ENCODE data around the gene CTIF. TPM values are rescaled to one million over a fixed set of nuclear protein-coding genes. Genes with fewer than 3 reads are reported as not detected.

The CTIF gene
- total RNA-seq, 1 donor from 2014 or later, result 51.5 TPM

DNA sequence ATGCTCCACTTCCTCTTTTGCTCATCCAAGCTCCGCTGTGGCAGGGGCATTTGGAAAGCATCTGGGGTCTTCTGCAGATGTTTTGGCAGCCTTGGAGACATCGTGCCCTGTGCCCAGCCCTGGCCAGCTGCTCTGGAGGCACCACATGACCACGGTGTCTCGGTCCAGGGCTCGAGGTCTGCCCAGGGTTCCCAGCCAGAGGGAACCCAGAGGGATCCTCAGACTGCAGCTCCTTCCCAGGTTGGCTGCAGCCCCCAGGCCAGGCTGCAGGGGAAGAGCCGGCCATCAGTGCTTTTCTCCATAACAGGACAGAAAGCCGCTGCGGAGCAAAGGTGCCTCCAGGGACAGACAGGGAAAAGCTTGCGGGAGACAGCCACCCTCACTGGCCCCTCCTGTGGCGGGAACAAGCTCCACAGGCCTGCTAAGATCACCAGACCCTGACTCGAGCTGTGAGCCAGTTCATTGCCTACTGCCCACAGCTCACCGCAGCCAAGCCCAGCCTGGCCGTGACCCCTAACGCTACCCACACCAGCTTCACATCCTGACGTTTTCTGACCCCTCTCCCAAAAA is 337.2 kb downstream of the CTIF start:
- Mint-ChIP-seq H3K4me3 (ENCODE audit: unreplicated experiment) (no peak overlapping the region), H3K27ac (ENCODE audit: unreplicated experiment) (no peak overlapping the region), H3K9me3 (ENCODE audit: unreplicated experiment) (no peaks in the 10 kb centered on the region), H3K27me3 (ENCODE audit: unreplicated experiment) (peaks cover 4% of the 10 kb centered on the region), H3K36me3 (ENCODE audit: low read depth, unreplicated experiment) (no peaks in the 10 kb centered on the region), H3K4me1 (ENCODE audit: unreplicated experiment) (peaks cover 15% of the 10 kb centered on the region)
- DNase-seq (ENCODE audit: low spot score), result no peak
- TF ChIP-seq, protein P1, sequence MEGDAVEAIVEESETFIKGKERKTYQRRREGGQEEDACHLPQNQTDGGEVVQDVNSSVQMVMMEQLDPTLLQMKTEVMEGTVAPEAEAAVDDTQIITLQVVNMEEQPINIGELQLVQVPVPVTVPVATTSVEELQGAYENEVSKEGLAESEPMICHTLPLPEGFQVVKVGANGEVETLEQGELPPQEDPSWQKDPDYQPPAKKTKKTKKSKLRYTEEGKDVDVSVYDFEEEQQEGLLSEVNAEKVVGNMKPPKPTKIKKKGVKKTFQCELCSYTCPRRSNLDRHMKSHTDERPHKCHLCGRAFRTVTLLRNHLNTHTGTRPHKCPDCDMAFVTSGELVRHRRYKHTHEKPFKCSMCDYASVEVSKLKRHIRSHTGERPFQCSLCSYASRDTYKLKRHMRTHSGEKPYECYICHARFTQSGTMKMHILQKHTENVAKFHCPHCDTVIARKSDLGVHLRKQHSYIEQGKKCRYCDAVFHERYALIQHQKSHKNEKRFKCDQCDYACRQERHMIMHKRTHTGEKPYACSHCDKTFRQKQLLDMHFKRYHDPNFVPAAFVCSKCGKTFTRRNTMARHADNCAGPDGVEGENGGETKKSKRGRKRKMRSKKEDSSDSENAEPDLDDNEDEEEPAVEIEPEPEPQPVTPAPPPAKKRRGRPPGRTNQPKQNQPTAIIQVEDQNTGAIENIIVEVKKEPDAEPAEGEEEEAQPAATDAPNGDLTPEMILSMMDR (IDR thresholded peaks at IDR 0.05; ENCODE audit: unreplicated experiment), result no peak

DNA sequence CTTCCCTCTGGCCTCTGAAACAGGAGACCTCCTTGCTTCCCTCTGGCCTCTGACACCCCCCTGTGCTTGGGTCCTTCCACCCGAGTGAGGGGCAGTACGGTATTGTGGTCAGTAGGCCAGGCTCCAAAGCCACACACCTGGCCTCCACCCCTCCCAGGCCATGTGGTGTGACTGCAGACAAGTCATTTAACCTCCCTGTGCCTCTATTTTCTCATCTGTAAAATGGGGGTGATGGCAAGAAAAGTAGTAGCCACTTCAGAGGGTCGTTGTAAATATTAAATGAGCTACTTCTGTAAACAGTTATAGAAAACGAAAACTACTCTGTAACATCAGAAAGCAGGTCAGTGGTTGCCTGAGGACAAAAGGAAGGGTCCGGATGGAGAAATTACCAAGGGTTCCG is 337.8 kb downstream of the CTIF start:
- H3K4me3 Mint-ChIP-seq (ENCODE audit: unreplicated experiment), result no peak overlapping the region
- no peak overlapping the region for H3K27ac Mint-ChIP-seq (ENCODE audit: unreplicated experiment)
- peaks cover 15% of the 10 kb centered on the region for H3K4me1 Mint-ChIP-seq (ENCODE audit: unreplicated experiment)
- H3K9me3 Mint-ChIP-seq (ENCODE audit: unreplicated experiment), result no peaks in the 10 kb centered on the region
- DNase-seq (ENCODE audit: low spot score), result no peak
- H3K27me3 Mint-ChIP-seq (ENCODE audit: unreplicated experiment), result peaks cover 4% of the 10 kb centered on the region
- H3K36me3 Mint-ChIP-seq (ENCODE audit: low read depth, unreplicated experiment), result no peaks in the 10 kb centered on the region
- TF ChIP-seq, protein P1 (IDR thresholded peaks at IDR 0.05; ENCODE audit: unreplicated experiment), result no peak

DNA sequence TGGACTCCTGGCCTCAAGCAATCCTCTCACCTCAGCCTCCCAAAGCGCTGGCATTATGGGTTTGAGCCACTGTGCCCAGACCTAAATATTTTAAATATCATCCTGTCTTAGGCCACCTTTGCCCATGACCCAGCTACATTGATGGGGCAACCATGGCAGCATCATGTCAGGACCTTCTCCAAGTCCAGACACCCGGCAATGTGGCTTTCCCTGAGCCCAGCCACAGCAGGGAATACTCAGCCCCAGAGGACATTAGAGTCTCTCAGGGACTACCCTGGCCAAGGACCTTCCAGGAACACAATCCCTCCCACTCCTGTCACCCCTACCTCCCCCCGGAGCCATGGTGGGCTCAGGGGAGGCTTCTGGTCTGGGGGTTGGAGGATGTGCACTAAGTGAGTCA is 339.1 kb downstream of the CTIF start:
- Mint-ChIP-seq H3K9me3 (ENCODE audit: unreplicated experiment) (no peaks in the 10 kb centered on the region), H3K4me1 (ENCODE audit: unreplicated experiment) (peaks cover 7% of the 10 kb centered on the region), H3K27me3 (ENCODE audit: unreplicated experiment) (peaks cover 2% of the 10 kb centered on the region), H3K36me3 (ENCODE audit: low read depth, unreplicated experiment) (no peaks in the 10 kb centered on the region), H3K27ac (ENCODE audit: unreplicated experiment) (no peak overlapping the region), H3K4me3 (ENCODE audit: unreplicated experiment) (no peak overlapping the region)
- no peak for DNase-seq (ENCODE audit: low spot score)
- TF ChIP-seq, protein P1 (IDR thresholded peaks at IDR 0.05; ENCODE audit: unreplicated experiment), result no peak

DNA sequence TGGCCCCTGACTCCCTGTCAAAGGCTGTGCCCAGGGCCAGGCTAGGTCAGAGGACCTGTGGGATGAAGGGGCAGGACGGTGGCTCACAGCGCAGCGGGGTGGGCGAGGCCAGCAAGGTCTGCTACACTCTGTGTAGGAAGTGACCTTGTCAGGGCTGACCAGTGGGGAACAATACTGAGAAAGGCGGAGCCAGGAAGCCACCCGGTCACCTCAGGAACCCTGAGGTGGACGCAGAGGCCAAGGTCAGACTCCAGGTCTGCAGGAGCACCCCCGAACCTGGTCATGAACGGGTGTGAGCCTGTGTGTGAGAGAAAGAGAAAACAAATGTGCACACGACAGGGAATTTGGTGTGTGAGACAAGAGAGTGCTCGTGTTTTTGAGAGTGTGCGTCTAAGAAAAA is 339.6 kb downstream of the CTIF start:
- Mint-ChIP-seq H3K27ac (ENCODE audit: unreplicated experiment) (no peak overlapping the region), H3K4me3 (ENCODE audit: unreplicated experiment) (no peak overlapping the region), H3K27me3 (ENCODE audit: unreplicated experiment) (peaks cover 2% of the 10 kb centered on the region), H3K36me3 (ENCODE audit: low read depth, unreplicated experiment) (no peaks in the 10 kb centered on the region), H3K9me3 (ENCODE audit: unreplicated experiment) (no peaks in the 10 kb centered on the region), H3K4me1 (ENCODE audit: unreplicated experiment) (peaks cover 6% of the 10 kb centered on the region)
- DNase-seq (ENCODE audit: low spot score), result no peak
- TF ChIP-seq, protein P1 (IDR thresholded peaks at IDR 0.05; ENCODE audit: unreplicated experiment), result no peak

DNA sequence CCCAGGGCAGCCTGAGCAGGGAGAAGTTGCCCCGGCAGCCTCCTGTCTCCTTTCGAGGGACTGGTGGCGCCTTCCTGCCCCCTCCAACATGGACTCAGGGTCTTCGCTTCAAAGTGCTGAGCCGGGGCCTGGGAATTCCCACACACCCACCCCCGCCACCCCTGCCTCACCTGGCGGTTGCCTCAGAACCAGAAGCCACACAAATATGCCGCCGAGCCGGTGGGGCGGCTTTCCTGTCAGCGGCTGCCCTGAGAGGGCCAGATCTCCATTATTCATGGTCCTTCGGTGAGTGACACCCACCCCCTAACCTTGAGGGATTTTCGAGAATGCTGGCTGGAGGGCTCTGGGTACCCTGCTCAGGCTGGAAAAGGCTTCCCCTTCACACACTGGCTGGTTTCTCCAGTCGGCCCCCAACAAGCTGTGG is 340.2 kb downstream of the CTIF start:
- DNase-seq (ENCODE audit: low spot score), result no peak
- no peaks in the 10 kb centered on the region for H3K9me3 Mint-ChIP-seq (ENCODE audit: unreplicated experiment)
- H3K27me3 Mint-ChIP-seq (ENCODE audit: unreplicated experiment), result peaks cover 2% of the 10 kb centered on the region
- TF ChIP-seq, protein P1 (IDR thresholded peaks at IDR 0.05; ENCODE audit: unreplicated experiment), result no peak
- H3K27ac Mint-ChIP-seq (ENCODE audit: unreplicated experiment), result no peak overlapping the region
- no peaks in the 10 kb centered on the region for H3K36me3 Mint-ChIP-seq (ENCODE audit: low read depth, unreplicated experiment)
- H3K4me1 Mint-ChIP-seq (ENCODE audit: unreplicated experiment), result peaks cover 7% of the 10 kb centered on the region
- no peak overlapping the region for H3K4me3 Mint-ChIP-seq (ENCODE audit: unreplicated experiment)
